Caco-2 (cell line): Measurements from ENCODE around the gene XIRP2. TPM values are rescaled to one million over a fixed set of nuclear protein-coding genes. Genes with fewer than 3 reads are reported as not detected.

ENCODE experiments used
- BruUV-seq: library from RNA; stranded (reverse); fragments of 400-500 nt; replicated peaks from 2 replicates; lab custom pipeline; 2021; lab: Mats Ljungman, UMichigan
- CTCF ChIA-PET: fragments of 300-600 bp; sonication (Branson Sonifier 250); formaldehyde crosslinking; loops from one replicate; lab custom pipeline; 2022; ENCODE audit warnings: antibody characterized with exemption; lab: Charles Lee
- POLR2A ChIA-PET: fragments of 300-600 bp; sonication (Branson Sonifier 250); formaldehyde crosslinking; loops from one replicate; lab custom pipeline; 2022; ENCODE audit warnings: antibody characterized with exemption; lab: Charles Lee
- DNase-seq, 2 experiments: peaks; one replicate each; pipeline versions ENCODE4 v3.0.0 to v3.0.0-alpha.2; 2020 to 2022
- H3K27me3 ChIP-seq: replicated peaks from 2 replicates; pipeline ENCODE4 v1.6.0; 2011; ENCODE audit warnings: low read length; ENCODE audit not compliant: control insufficient read depth, insufficient read depth
- H3K36me3 ChIP-seq: 2 replicates; pipeline ENCODE4 v1.5.1; 2011; ENCODE audit warnings: low read length; ENCODE audit not compliant: control insufficient read depth, insufficient read depth
- H3K4me1 ChIP-seq: fragments of 250-450 bp; sonication (Bioruptor Pico); 2 replicates; pipeline ENCODE4 v1.5.1; 2020; ENCODE audit warnings: mild to moderate bottlenecking
- H3K4me3 ChIP-seq: 2 replicates; pipeline ENCODE4 v1.5.1; 2011; ENCODE audit warnings: low read depth, mild to moderate bottlenecking, control low read depth, low read length
- H3K9me3 ChIP-seq: fragments of 250-450 bp; sonication (Bioruptor Pico); 2 replicates; pipeline ENCODE4 v1.5.1; 2020; ENCODE audit warnings: mild to moderate bottlenecking, moderate library complexity
- H3K27ac Mint-ChIP-seq: one replicate; pipeline ENCODE4 v1.8.0; 2022; ENCODE audit warnings: mixed read lengths; ENCODE audit not compliant: unreplicated experiment
- H3K27me3 Mint-ChIP-seq: one replicate; pipeline ENCODE4 v1.8.0; 2022; ENCODE audit warnings: mixed read lengths; ENCODE audit not compliant: insufficient read depth, unreplicated experiment
- H3K36me3 Mint-ChIP-seq: one replicate; pipeline ENCODE4 v1.8.0; 2022; ENCODE audit warnings: mild to moderate bottlenecking, mixed read lengths; ENCODE audit not compliant: insufficient read depth, unreplicated experiment
- H3K4me1 Mint-ChIP-seq: one replicate; pipeline ENCODE4 v1.8.0; 2022; ENCODE audit warnings: low read depth, mixed read lengths; ENCODE audit not compliant: unreplicated experiment
- H3K4me3 Mint-ChIP-seq: one replicate; pipeline ENCODE4 v1.8.0; 2022; ENCODE audit warnings: mild to moderate bottlenecking, moderate library complexity, mixed read lengths; ENCODE audit not compliant: unreplicated experiment
- H3K9me3 Mint-ChIP-seq: one replicate; pipeline ENCODE4 v1.8.0; 2022; ENCODE audit warnings: mixed read lengths; ENCODE audit not compliant: unreplicated experiment
- CTCF ChIP-seq, 2 experiments: fragments of 200-600 bp in 1 of 2; IDR thresholded peaks; 1 replicate in 1 of 2; 2 replicates in 1 of 2; pipeline versions ENCODE4 v1.5.1 to v1.8.0; 2011 to 2022; ENCODE audit warnings: antibody characterized with exemption in 1 of 2, control low read depth in 1 of 2, inconsistent platforms in 1 of 2, low read depth in 1 of 2, low read length in 1 of 2, mild to moderate bottlenecking in 1 of 2, moderate library complexity in 1 of 2; ENCODE audit not compliant: insufficient read depth in 1 of 2, severe bottlenecking in 1 of 2, unreplicated experiment in 1 of 2
- intact Hi-C: fragments of 100-400 bp; cut with micrococcal nuclease; formaldehyde crosslinking; loops from one replicate; pipeline ENCODE4 v1.10.0; 2022; ENCODE audit not compliant: unreplicated experiment
- total RNA-seq: library from RNA; stranded (reverse); gene quantifications from 2 replicates; pipeline ENCODE4 v1.2.3, GENCODE V29; 2022

XIRP2 gene
- total RNA-seq, 1 experiment from 2014 or later = not detected

GRCh38 chr2:166959556-166959955 is 71.3 kb downstream of the XIRP2 start:
- Mint-ChIP-seq H3K36me3 (no peaks in the 10 kb centered on the region), H3K27me3 (no peaks in the 10 kb centered on the region), H3K9me3 (no peaks in the 10 kb centered on the region), H3K4me3 (no peak overlapping the region), H3K27ac (no peak overlapping the region), H3K4me1 (no peaks in the 10 kb centered on the region)
- H3K4me1 ChIP-seq = no peaks in the 10 kb centered on the region
- no peak overlapping the region for H3K4me3 ChIP-seq
- intact Hi-C loops = no loop called here
- H3K36me3 ChIP-seq = no peaks in the 10 kb centered on the region
- H3K27me3 ChIP-seq = no peaks in the 10 kb centered on the region
- no TSS peak for BruUV-seq
- POLR2A ChIA-PET = no interaction called here
- CTCF ChIA-PET = no interaction called here
- no peak for TF ChIP-seq CTCF (IDR thresholded peaks at IDR 0.05; ENCODE audit: insufficient read depth in 1 of 2, low read depth in 1 of 2, low read length in 1 of 2, severe bottlenecking in 1 of 2, unreplicated experiment in 1 of 2)
- no peaks in the 10 kb centered on the region for H3K9me3 ChIP-seq
- DNase-seq = no peak

- Histone ChIP-seq H3K27me3 (no peaks in the 10 kb centered on the region), H3K4me3 (no peak overlapping the region), H3K9me3 (no peaks in the 10 kb centered on the region), H3K4me1 (no peaks in the 10 kb centered on the region), H3K36me3 (no peaks in the 10 kb centered on the region)
- Mint-ChIP-seq H3K4me1 (no peaks in the 10 kb centered on the region), H3K27ac (no peak overlapping the region), H3K36me3 (no peaks in the 10 kb centered on the region), H3K4me3 (no peak overlapping the region), H3K9me3 (no peaks in the 10 kb centered on the region), H3K27me3 (no peaks in the 10 kb centered on the region)
- ChIA-PET POLR2A (no interaction called here), CTCF (no interaction called here)
- TF ChIP-seq CTCF (IDR thresholded peaks at IDR 0.05; ENCODE audit: insufficient read depth in 1 of 2, low read depth in 1 of 2, low read length in 1 of 2, severe bottlenecking in 1 of 2, unreplicated experiment in 1 of 2) = no peak
- intact Hi-C loops = no loop called here
- no TSS peak for BruUV-seq
- DNase-seq = no peak
These were observed 72.5 kb downstream of the XIRP2 start for GRCh38 chr2:166960702-166961270.

GRCh38 chr2:166961933-166962332 is 73.7 kb downstream of the XIRP2 start:
- H3K27ac Mint-ChIP-seq = no peak overlapping the region
- ChIA-PET POLR2A (no interaction called here), CTCF (no interaction called here)
- DNase-seq = no peak
- no peaks in the 10 kb centered on the region for H3K4me1 Mint-ChIP-seq
- no TSS peak for BruUV-seq
- TF ChIP-seq CTCF (IDR thresholded peaks at IDR 0.05; ENCODE audit: insufficient read depth in 1 of 2, low read depth in 1 of 2, low read length in 1 of 2, severe bottlenecking in 1 of 2, unreplicated experiment in 1 of 2) = no peak
- H3K4me3 Mint-ChIP-seq = no peak overlapping the region
- Histone ChIP-seq H3K27me3 (no peaks in the 10 kb centered on the region), H3K4me3 (no peak overlapping the region), H3K36me3 (no peaks in the 10 kb centered on the region), H3K9me3 (no peaks in the 10 kb centered on the region), H3K4me1 (no peaks in the 10 kb centered on the region)
- intact Hi-C loops = no loop called here
- no peaks in the 10 kb centered on the region for H3K36me3 Mint-ChIP-seq
- no peaks in the 10 kb centered on the region for H3K27me3 Mint-ChIP-seq
- no peaks in the 10 kb centered on the region for H3K9me3 Mint-ChIP-seq
